RWPE1 (cell line): ENCODE data around the gene CDX1.

Experiments
- CTCF ChIA-PET: fragments of 350-600 bp; sonication (Branson Sonifier 250); formaldehyde crosslinking; extraction: SDS; loops from one replicate; lab custom pipeline; 2021; lab: Yijun Ruan, JAX
- POLR2A ChIA-PET: fragments of 400-600 bp; formaldehyde crosslinking; extraction: SDS; loops from one replicate; lab custom pipeline; 2020; ENCODE audit warnings: antibody characterized with exemption; ENCODE audit not compliant: low non-redundant PET; lab: Yijun Ruan, JAX
- DNase-seq: peaks from one replicate; pipeline ENCODE4 v3.0.0; 2012; ENCODE audit warnings: low spot score
- H3K27ac ChIP-seq: fragments of 450-650 bp; 2 replicates; pipeline ENCODE4 v1.5.1; 2017
- CTCF ChIP-seq: fragments of 450-650 bp; conservative IDR thresholded peaks from 2 replicates; pipeline ENCODE4 v1.5.1; 2017; ENCODE audit warnings: low read depth, mild to moderate bottlenecking

CDX1 gene

GRCh38 chr5:150221471-150221870 is 54.9 kb downstream of the CDX1 start:
- no peak overlapping the region for H3K27ac ChIP-seq
- ChIA-PET POLR2A (no interaction called here), CTCF (no interaction called here)
- no peak for DNase-seq
- no peak for TF ChIP-seq CTCF

GRCh38 chr5:150222906-150223305 is 56.3 kb downstream of the CDX1 start:
- CTCF ChIA-PET = interaction anchor here (0.7 to 1.2 kb wide), 3 partner anchors 93 to 395 kb away, joined by 3 to 4 read pairs (median 3); no protein-coding TSS in a partner anchor
- POLR2A ChIA-PET = no interaction called here
- no peak overlapping the region for H3K27ac ChIP-seq

GRCh38 chr5:150223474-150223873 is 56.9 kb downstream of the CDX1 start:
- no peak for DNase-seq
- no peak for TF ChIP-seq CTCF
- ChIA-PET POLR2A (no interaction called here), CTCF (no interaction called here)
- H3K27ac ChIP-seq = no peak overlapping the region

More at GRCh38 chr5:150222906-150223305, 56.3 kb downstream of the CDX1 start:
- no peak for TF ChIP-seq CTCF
- DNase-seq = no peak

GRCh38 chr5:150224483-150225027 is 58.0 kb downstream of the CDX1 start:
- ChIA-PET POLR2A (no interaction called here), CTCF (interaction anchor here (2.2 kb wide), 1 partner anchor 126 kb away, joined by 6 read pairs; no protein-coding TSS in a partner anchor)
- no peak for TF ChIP-seq CTCF
- no peak for DNase-seq
- H3K27ac ChIP-seq = no peak overlapping the region

GRCh38 chr5:150227036-150227435 is 60.5 kb downstream of the CDX1 start:
- CTCF ChIA-PET = interaction anchor here (0.6 to 1.2 kb wide), 4 partner anchors 9 to 205 kb away, joined by 3 to 5 read pairs (median 4); no protein-coding TSS in a partner anchor

More at GRCh38 chr5:150227036-150227435, 60.5 kb downstream of the CDX1 start:
- H3K27ac ChIP-seq = no peak overlapping the region
- TF ChIP-seq CTCF = no peak
- DNase-seq = no peak
- POLR2A ChIA-PET = interaction anchor here (0.7 kb wide), 1 partner anchor 122 kb away, joined by 5 read pairs; no protein-coding TSS in a partner anchor
